ENCODE measurements around the gene GLRX.

DNA sequence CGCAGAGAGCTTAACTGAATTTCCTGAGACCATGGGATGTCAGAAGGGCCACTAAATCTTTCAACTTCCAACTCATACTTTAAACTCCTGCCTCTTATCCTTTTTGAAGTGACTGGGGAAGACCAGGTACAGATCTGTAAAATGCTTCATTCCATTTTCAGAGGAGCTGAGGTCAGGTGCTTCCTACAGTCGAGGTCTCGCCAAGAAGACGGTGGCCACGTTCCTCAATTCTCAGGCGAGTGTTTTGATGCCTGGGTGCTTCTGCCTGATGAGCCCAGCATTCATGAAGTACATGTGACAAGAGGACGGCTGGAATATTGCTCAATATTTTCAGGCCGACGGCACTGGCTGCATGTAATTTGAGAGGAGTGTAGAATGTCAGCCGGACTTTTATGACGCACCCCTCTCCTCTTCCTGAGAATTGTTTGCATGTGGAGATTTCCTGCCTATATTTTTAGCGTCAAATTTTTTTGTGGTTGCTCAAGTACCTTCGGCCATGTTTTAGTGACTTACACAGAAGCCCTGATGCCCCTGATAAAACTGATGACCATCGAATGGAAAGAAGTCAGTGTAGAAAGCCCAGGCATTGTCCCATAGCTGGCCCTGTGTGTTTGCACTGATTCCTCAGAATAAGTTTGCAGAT lies 38.8 kb upstream of the GLRX start:
- TF ChIP-seq, protein P1, sequence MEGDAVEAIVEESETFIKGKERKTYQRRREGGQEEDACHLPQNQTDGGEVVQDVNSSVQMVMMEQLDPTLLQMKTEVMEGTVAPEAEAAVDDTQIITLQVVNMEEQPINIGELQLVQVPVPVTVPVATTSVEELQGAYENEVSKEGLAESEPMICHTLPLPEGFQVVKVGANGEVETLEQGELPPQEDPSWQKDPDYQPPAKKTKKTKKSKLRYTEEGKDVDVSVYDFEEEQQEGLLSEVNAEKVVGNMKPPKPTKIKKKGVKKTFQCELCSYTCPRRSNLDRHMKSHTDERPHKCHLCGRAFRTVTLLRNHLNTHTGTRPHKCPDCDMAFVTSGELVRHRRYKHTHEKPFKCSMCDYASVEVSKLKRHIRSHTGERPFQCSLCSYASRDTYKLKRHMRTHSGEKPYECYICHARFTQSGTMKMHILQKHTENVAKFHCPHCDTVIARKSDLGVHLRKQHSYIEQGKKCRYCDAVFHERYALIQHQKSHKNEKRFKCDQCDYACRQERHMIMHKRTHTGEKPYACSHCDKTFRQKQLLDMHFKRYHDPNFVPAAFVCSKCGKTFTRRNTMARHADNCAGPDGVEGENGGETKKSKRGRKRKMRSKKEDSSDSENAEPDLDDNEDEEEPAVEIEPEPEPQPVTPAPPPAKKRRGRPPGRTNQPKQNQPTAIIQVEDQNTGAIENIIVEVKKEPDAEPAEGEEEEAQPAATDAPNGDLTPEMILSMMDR (IDR thresholded peaks at IDR 0.05) = no peak
- no peak for TF ChIP-seq ZFX (IDR thresholded peaks at IDR 0.05; ENCODE audit: borderline replicate concordance)

Measured in 22Rv1 (cell line).